HG03432 (cell line): ENCODE measurements around the gene MELTF.

Experiments
- ATAC-seq: cut with Tn5 transposase; IDR thresholded peaks from one replicate; pipeline ENCODE4 v1.9.1; 2021; ENCODE audit warnings: mild to moderate bottlenecking, moderate library complexity; ENCODE audit not compliant: unreplicated experiment

Gene MELTF

DNA sequence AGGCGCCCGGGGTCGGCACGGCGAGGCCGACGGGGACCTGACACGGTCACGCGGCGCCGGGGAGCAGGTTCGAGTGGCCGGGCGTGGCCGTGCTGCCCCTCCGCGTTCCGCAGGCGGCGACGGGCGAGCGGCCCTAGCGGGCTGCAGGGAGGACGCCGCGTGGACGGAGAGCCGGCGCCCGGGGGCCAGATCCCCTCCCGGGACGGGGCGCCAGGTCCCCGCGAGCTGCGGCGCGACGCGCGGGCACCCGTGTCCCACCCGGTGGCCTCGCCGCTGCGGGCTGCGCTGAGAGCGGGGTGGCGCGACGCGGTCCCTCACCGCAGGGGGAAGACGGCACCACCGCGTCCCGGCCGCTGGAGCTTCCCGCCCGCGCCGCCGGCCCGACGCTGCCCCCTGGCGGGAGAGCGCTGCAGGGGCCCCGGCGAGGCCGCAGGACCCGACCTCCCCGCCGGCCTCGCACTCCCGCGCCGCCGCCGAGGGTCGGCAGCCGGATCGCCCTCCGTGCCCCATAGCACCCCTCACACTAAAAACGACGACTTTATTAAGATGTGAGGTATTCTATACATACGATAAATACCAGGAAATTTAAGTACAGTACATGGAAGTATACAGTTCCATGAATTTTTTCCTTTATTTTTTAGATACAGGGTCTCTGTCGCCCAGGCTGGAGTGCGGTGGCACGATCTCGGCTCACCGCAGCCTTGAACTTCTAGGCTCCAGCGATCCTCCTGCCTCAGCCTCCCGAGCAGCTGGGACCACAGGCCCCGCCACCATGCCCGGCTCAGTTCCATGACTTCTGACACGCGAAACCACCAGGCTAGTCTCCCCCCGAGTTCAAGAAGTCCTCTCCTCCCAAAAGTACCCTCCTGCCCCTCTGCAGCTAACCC is 59.7 kb downstream of the MELTF start:
- ATAC-seq = peak; percentile 65

DNA sequence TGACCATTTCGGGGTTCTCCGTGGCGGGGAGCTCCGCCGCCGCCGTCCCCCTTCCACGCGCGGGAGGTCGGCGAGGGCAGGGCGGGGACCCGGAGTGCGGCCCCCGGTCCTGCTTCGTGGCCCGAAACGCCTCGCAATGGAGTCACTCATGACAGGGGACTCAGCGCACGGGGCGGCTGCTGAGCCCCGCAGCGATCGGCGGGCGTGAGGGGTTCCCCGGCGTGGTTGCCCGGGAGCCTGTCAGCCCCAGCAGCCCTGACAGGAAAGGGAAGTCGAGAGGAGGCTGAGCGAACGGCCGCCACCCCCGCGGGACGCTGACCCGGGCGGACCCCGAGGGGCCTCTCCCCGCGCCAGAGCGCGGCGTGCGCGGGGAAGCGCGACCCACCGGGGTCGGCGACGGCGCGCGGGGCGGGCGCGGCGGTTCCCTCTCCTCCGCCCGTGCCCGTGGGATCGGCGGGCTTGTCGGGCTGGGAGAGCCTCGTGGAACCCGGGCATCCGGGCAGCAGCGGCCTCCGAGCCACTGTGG is 60.4 kb downstream of the MELTF start:
- peak; percentile 43 for ATAC-seq

DNA sequence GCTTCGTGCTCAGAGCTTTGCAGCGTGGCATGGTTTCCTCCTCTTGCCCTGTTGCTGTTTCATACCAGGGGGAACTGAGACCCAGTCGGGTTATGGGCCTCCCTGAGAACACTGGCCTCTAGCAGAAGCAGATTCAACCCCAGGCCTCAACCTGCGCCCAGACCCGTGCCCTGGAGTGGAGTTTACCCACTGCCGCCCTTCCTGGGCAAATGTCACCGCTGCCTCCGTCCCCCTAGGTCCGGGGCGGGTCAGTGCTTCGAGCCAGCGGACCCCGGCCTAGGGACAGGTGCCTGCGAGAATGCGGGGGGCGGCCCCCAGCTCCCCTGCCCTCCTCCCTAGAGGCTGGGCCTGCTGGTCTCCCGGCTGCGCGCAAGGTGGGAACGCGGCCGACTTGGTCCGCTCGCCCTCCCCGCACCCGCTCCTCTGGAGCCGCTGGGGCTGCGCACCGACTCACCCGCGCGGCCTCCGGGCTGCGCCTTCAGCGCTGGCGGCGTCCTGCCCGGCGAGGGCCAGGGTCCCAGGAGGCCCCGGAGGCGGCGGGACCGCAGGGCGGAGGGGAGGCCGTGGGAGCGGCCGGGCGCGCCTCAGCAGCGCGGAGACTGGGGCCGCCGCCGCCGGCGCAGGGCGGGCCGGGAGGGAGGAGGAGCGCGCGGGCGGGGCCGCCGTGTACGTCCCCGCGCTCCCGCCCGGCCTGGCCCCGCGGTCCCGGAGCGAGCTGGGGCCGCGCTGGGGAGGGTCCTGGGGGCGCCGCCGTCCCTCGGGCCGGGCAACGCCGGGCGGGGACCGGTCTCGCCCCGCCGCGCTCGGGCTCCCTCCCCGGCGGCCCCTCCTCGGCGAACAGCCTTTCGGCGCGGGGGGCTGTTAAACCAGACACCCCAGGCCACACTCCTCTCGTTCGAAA is 61.1 kb downstream of the MELTF start, which contains the start of gene PIGZ:
Gene PIGZ (minus strand): TSS at position 601 of the 901 bp plus-strand sequence. CDS start 16,802 bp downstream, outside the sequence.
- peak; percentile 72 for ATAC-seq

DNA sequence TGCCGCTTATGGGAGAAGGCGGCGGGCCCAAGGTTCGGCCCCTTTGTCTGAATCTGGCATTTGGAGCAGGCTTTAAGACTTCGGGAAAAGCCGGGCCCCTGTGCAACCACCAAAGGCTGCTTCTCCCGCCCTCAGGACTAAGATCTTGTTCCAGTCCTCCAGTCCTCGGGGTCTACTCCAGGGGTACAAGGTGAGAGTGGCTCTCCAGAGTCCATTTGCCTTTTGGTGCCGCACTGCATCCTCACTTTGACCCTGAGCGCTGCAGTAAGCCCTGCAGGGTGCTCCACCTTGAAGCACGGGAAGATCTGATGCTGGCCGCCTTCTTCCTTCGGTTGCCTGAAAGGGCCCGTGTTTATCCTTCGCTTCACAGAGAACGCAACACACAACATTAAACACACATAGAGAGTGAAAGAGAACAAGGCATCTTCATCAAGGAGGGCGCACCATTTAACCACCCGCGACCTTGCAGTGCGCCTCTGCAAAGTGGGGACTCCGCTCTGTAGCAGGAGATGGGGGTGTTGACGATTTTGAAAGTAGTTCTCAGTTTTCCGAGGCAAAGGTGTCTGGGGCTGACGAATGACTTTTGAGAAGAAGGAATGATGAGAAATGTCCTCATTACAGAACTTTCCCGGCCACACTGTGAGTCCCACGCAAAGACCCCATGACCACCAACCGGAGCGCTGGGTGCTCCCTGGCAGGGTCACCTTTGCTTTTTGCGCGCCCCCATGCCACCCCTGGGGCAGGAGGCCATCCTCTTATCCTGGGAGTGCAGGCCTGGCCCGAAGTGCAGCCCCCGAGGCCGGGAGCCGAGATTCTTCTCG is 62.0 kb downstream of the MELTF start:
- no peak for ATAC-seq

DNA sequence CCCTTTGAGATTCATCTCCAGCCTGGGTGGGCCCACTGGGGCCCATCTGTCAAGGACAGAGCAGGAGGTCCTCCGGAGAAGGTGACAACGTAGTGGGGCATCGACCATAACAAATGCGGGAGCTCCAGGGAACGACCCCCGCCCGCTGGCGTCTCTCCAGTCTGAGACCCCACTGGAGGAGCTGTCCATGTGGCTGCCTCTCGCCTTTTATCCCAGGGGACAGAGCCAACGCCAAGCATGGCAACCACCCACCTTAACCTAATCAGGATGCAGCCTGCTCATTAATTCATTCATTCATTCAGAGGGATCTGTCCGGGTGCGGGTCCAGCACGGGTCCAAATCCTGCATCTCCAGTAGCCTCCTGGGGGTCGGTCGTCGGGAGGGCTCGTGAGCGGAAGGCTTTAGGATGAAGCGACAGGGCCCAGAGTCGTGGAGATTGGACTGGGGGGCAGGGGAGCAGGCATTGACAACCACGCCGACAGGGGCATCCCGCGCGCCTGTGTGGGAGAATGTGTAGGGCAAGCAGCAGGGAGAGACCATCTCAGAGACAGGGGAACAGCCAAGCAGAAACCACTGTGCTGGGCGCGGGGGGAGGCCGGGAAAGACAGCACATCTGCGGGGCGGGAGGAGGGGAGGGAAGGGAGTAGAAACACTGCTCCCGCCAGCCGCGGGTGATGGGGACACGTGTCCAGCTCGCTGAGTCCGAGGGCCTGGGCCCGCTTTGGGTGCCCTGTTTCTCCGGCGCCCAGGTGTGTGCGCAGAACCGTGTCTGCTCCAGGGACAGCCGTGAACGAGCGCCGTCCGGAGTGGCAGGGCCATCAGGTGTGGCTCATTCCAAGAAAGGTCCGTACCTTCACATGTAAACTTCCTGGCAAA is 62.9 kb downstream of the MELTF start:
- no peak for ATAC-seq

DNA sequence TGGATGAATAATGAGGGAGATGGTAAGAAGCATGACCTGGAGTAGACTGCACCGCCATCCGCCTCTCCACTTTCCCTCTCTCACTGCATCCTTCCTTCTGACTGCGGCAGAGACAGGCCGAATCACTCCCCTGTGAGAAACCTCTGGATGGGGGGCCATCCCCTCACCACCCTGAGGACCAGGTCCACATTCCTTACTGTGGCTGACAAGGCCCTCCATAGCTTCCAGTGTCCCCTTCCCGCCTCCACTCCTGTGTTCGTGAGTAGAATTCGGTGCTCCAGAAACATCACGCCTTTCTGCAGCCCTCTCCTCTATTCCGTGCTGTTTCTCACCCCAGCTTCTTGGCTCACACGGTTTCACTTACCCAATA is 63.8 kb downstream of the MELTF start:
- no peak for ATAC-seq

DNA sequence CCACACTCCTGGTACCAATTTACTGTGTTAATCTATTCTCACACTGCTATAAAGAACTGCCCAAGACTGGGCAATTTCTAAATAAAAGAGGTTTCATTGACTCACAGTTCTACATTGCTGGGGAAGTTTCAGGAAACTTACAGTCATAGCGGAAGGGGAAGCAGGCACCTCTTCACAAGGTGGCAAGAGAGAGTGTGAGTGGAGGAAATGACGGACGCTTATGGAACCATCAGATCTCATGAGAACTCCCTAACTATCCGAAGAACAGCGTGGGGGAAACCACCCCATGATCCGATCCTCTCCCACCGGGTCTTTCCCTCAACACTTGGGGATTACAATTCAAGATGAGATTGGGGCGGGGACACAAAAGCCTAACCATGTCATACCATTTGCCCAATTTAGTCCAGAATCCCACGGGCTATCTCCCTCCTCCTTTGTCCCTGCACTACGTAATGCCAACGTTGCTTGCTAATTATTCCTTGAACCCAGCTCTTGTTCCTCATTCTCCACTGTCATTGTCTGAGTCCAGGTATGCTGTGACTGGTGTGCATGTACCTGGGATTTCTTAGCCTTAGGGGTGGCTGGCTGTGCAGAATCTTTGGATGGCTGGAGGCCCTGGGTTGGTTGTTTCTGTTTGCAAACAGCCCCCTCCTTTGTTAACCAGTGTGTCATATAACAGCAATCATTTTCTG is 64.4 kb downstream of the MELTF start:
- no peak for ATAC-seq

DNA sequence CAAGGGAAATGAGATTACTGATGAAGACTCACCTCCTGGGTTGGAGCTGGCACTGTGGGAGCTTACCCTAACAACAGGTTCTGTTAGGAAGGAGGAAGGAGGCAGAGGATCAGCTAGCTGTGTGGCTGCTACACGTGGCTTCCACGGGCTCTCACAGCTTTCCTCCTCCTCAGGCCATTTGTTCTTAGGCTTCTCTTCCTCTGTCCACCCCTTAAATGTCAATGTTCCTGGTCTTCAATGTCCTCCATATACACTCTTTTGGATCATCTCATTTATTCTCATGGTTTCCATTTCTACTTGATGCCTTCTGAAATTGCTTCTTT is 66.0 kb downstream of the MELTF start:
- no peak for ATAC-seq

DNA sequence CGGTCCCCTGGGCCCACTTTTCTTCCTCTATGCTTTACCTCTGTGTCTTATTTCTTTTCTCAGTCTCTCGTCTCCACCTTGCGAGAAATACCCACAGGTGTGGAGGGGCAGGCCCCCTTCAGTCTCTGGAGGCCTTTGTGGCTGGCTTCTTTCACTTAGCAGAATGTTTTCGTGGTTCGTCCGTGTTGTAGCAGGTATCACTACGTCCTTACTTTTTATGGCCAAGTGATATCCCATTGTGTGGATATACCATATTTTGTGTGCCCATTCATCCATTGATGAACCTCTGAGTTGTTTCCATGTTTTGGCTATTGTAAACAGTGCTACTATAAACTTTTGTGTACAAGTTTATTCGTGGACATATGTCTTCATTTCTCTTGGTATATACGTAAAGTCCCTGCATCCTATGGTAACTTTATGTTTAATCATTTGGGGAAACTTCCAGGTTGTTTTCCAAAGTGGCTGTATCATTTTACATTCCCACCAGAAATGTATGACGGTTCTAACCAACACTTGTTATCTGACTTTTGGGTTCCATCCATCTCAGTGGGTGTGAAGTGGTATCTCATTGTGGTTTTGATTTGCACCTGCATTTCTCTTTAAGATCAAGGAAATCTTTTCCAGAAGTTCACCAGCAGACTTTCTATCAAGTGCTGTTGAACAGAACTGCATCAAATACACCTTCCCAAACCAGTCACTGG is 66.5 kb downstream of the MELTF start:
- peak; percentile 60 for ATAC-seq

DNA sequence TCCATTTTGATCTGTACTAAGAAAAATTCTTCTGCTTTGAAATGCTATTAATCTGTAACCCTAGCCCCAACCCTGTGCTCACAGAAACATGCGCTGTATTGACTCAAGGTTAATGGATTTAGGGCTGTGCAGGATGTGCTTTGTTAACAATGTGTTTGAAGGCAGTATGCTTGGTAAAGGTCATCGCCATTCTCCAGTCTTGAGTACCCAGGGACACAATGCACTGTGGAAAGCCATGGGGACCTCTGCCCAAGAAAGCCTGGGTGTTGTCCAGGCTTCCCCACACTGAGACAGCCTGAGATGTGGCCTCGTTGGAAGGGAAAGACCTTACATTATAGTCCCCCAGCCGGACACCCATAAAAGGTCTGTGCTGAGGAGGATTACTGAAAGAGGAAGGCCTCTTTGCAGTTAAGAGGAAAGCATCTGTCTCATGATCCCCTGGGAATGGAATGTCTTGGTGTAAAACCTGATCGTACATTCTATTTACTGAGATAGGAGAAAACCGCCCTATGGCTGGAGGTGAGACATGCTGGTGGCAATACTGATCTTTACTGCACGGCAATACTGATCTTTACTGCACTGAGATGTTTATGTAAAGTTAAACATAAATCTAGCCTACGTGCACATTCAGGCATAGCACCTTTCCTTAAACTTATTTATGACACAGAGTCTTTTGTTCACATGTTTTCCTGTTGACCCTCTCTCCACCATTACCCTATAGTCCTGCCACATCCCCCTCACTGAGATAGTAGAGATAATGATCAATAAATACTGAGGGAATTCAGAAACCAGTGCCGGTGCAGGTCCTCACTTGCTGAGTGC is 67.3 kb downstream of the MELTF start:
- no peak for ATAC-seq

DNA sequence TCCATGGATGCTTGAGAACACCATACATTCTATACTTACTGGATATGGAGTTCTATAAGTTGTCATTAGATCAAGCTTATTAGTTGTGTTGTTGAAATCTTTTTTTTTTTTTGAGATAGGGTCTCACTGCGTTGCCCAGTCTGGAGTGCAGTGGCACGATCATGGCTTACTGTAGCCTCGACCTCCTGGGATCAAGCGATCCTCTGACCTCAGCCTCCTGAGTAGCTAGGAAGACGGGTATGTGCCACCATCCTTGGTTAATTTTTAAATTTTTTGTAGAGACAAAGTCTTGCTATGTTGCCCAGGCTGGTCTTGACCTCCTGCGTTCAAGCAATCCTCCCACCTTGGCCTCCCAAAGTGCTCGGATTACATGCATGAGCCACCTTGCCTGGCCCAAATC is 74.8 kb downstream of the MELTF start:
- no peak for ATAC-seq
